Neural progenitor cell (in vitro differentiated cells): Measurements from ENCODE around the gene EPB41L4A. TPM values are rescaled to one million over a fixed set of nuclear protein-coding genes. Genes with fewer than 3 reads are reported as not detected.
A peak's percentile ranks its signal among the peaks of the same experiment; 100 is the strongest.
"Not testable (repeated sequence)": the region's sequence is repeated elsewhere in the genome, so short reads cannot be mapped to it uniquely, and the experiment has no call there.

Experiments used
- DNase-seq: peaks from one replicate; pipeline ENCODE4 v3.0.0-alpha.2; 2016; ENCODE audit warnings: low spot score
- H2AFZ ChIP-seq: fragments of 200-600 bp; sonication (generic); replicated peaks from 2 replicates; pipeline ENCODE4 v1.6.1; 2016; ENCODE audit warnings: antibody characterized with exemption
- H3F3A ChIP-seq: fragments of 200-600 bp; sonication (generic); 2 replicates; pipeline ENCODE4 v1.6.1; 2016; ENCODE audit warnings: antibody characterized with exemption, low read depth
- H3K27ac ChIP-seq: fragments of 200-600 bp; sonication (generic); 2 replicates; pipeline ENCODE4 v1.5.1; 2016; ENCODE audit warnings: mild to moderate bottlenecking
- H3K27me3 ChIP-seq: fragments of 200-600 bp; sonication (generic); 2 replicates; pipeline ENCODE4 v1.6.1; 2016; ENCODE audit warnings: mild to moderate bottlenecking, moderate library complexity
- H3K36me3 ChIP-seq: fragments of 200-600 bp; sonication (generic); 2 replicates; pipeline ENCODE4 v1.5.1; 2016
- H3K4me1 ChIP-seq: fragments of 200-600 bp; sonication (generic); 2 replicates; pipeline ENCODE4 v1.6.1; 2016; ENCODE audit warnings: mixed run types
- H3K4me2 ChIP-seq: fragments of 200-600 bp; sonication (generic); 2 replicates; pipeline ENCODE4 v1.6.1; 2016
- H3K4me3 ChIP-seq: fragments of 200-600 bp; sonication (generic); 2 replicates; pipeline ENCODE4 v1.5.1; 2016
- H3K79me2 ChIP-seq: fragments of 200-600 bp; sonication (generic); 2 replicates; pipeline ENCODE4 v1.6.1; 2016; ENCODE audit warnings: low read depth
- H3K9ac ChIP-seq: fragments of 200-600 bp; sonication (generic); 2 replicates; pipeline ENCODE4 v1.6.1; 2016
- H3K9me3 ChIP-seq: fragments of 200-600 bp; sonication (generic); 2 replicates; pipeline ENCODE4 v1.5.1; 2016; ENCODE audit warnings: low read depth
- H4K20me1 ChIP-seq: fragments of 200-600 bp; sonication (generic); 2 replicates; pipeline ENCODE4 v1.6.1; 2016; ENCODE audit warnings: low read depth
- H3K27ac Mint-ChIP-seq: 3 replicates; pipeline ENCODE4 v1.8.0; 2021; ENCODE audit warnings: mixed read lengths
- H3K27me3 Mint-ChIP-seq: 2 replicates; pipeline ENCODE4 v1.8.0; 2022; ENCODE audit warnings: low read depth, mild to moderate bottlenecking, inconsistent platforms, moderate library complexity, mixed read lengths; ENCODE audit not compliant: insufficient read depth
- H3K36me3 Mint-ChIP-seq: 3 replicates; pipeline ENCODE4 v1.8.0; 2021; ENCODE audit warnings: mixed read lengths
- H3K4me1 Mint-ChIP-seq: 3 replicates; pipeline ENCODE4 v1.8.0; 2021; ENCODE audit warnings: mixed read lengths
- H3K4me3 Mint-ChIP-seq: 3 replicates; pipeline ENCODE4 v1.8.0; 2021; ENCODE audit warnings: mild to moderate bottlenecking, moderate library complexity, mixed read lengths
- H3K9me3 Mint-ChIP-seq: 3 replicates; pipeline ENCODE4 v1.8.0; 2020; ENCODE audit warnings: mixed read lengths
- CTCF ChIP-seq: fragments of 200-600 bp; sonication (generic); IDR thresholded peaks from 2 replicates; pipeline ENCODE4 v1.5.1; 2017; ENCODE audit warnings: antibody characterized with exemption, mild to moderate bottlenecking
- EZH2 ChIP-seq: fragments of 200-600 bp; sonication (generic); IDR thresholded peaks from 2 replicates; pipeline ENCODE4 v1.6.1; 2017; ENCODE audit warnings: antibody characterized with exemption, mild to moderate bottlenecking, moderate library complexity
- EZH2phosphoT487 ChIP-seq: fragments of 200-600 bp; sonication (generic); IDR thresholded peaks from 2 replicates; pipeline ENCODE4 v1.6.1; 2017; ENCODE audit warnings: antibody characterized with exemption
- total RNA-seq: library from RNA; depleted of rRNA; stranded (reverse); fragments of >200 nt; gene quantifications from 2 replicates; pipeline ENCODE4 v1.2.3, GENCODE V29; 2015; ENCODE audit warnings: low replicate concordance

The EPB41L4A gene, protein sequence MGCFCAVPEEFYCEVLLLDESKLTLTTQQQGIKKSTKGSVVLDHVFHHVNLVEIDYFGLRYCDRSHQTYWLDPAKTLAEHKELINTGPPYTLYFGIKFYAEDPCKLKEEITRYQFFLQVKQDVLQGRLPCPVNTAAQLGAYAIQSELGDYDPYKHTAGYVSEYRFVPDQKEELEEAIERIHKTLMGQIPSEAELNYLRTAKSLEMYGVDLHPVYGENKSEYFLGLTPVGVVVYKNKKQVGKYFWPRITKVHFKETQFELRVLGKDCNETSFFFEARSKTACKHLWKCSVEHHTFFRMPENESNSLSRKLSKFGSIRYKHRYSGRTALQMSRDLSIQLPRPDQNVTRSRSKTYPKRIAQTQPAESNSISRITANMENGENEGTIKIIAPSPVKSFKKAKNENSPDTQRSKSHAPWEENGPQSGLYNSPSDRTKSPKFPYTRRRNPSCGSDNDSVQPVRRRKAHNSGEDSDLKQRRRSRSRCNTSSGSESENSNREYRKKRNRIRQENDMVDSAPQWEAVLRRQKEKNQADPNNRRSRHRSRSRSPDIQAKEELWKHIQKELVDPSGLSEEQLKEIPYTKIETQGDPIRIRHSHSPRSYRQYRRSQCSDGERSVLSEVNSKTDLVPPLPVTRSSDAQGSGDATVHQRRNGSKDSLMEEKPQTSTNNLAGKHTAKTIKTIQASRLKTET
- total RNA-seq, result 2.7 and 3.6 TPM in 2 replicates

GRCh38 chr5:112419164-112419985, at the start of gene EPB41L4A:
Gene EPB41L4A, minus strand, starts transcription at chr5:112419277. Its CDS starts 238 bp downstream, at chr5:112419039.
- peak; percentile 9 for TF ChIP-seq EZH2
- no peak for TF ChIP-seq EZH2phosphoT487
- no peak for TF ChIP-seq CTCF
- Histone ChIP-seq H3F3A (peaks cover 18% of the 10 kb centered on the region), H3K27ac (no peak within 1 kb of the TSS), H3K36me3 (no peaks in the 10 kb centered on the region), H3K4me3 (peak within 1 kb of the TSS; percentile 88), H3K27me3 (peaks cover 72% of the 10 kb centered on the region), H3K4me1 (peaks cover 10% of the 10 kb centered on the region), H3K9ac (no peak within 1 kb of the TSS), H3K9me3 (no peaks in the 10 kb centered on the region), H2AFZ (peak within 1 kb of the TSS; percentile 95), H3K4me2 (peak within 1 kb of the TSS; percentile 87), H3K79me2 (no peaks in the 10 kb centered on the region), H4K20me1 (peaks cover 10% of the 10 kb centered on the region)
- Mint-ChIP-seq H3K27me3 (peaks cover 11% of the 10 kb centered on the region), H3K4me1 (peaks cover 29% of the 10 kb centered on the region), H3K27ac (no peak within 1 kb of the TSS), H3K36me3 (peaks cover 1% of the 10 kb centered on the region), H3K4me3 (peak within 1 kb of the TSS; percentile 90), H3K9me3 (no peaks in the 10 kb centered on the region)
- peak; percentile 80 for DNase-seq

DNA sequence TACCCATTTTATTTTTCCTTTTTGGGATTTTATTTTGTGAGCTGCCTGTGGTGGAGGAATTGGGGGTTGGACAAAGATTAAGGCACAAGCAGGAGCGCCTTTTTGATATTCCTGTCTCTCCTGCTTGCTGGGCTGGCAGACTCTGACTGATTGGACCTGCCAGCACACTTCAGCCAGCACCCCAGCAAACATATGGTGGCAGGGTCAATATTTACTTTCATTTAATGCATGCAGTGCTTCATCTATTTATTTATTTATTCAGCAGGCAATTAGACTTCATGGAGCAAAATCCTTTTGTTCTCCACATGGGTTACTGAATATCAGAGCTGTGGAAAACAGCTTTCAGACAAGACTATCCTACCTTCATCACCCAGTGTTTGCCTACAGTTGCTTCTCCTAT, 48.4 kb upstream of the EPB41L4A start:
- Histone ChIP-seq H3K36me3 (no peaks in the 10 kb centered on the region), H3K9ac (no peak overlapping the region), H3K4me2 (no peak overlapping the region), H2AFZ (no peak overlapping the region), H3F3A (no peaks in the 10 kb centered on the region), H3K27ac (no peak overlapping the region), H3K9me3 (no peaks in the 10 kb centered on the region), H4K20me1 (no peaks in the 10 kb centered on the region), H3K27me3 (no peaks in the 10 kb centered on the region), H3K4me3 (no peak overlapping the region), H3K4me1 (no peaks in the 10 kb centered on the region), H3K79me2 (no peaks in the 10 kb centered on the region)
- Mint-ChIP-seq H3K4me3 (no peak overlapping the region), H3K4me1 (no peaks in the 10 kb centered on the region), H3K9me3 (no peaks in the 10 kb centered on the region), H3K27ac (no peak overlapping the region), H3K36me3 (no peaks in the 10 kb centered on the region), H3K27me3 (no peaks in the 10 kb centered on the region)
- DNase-seq, result no peak
- TF ChIP-seq CTCF (no peak), EZH2phosphoT487 (no peak), EZH2 (no peak)

DNA sequence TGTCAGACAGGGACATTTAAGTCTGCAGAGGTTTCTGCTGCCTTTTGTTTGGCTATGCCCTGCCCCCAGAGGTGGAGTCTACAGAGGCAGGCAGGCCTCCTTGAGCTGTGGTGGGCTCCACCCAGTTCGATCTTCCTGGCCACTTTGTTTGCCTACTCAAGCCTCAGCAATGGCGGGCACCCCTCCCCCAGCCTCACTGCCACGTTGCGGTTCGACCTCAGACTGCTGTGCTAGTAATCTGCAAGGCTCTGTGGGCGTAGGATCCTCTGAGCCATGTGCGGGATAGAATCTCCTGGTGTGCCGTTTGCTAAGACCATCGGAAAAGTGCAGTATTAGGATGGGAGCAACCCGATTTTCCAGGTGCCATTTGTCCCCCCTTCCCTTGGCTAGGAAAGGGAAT, 47.2 kb upstream of the EPB41L4A start:
- not testable (repeated sequence) for DNase-seq, H3K27ac ChIP-seq, H2AFZ ChIP-seq, H3K9ac ChIP-seq, H3K36me3 ChIP-seq, H3K4me1 Mint-ChIP-seq, H3K4me3 ChIP-seq, H3K79me2 ChIP-seq, H3K27me3 Mint-ChIP-seq, H3K36me3 Mint-ChIP-seq, H3K9me3 ChIP-seq, H3K9me3 Mint-ChIP-seq, H4K20me1 ChIP-seq, H3K27ac Mint-ChIP-seq, H3K27me3 ChIP-seq, H3F3A ChIP-seq, H3K4me1 ChIP-seq, H3K4me3 Mint-ChIP-seq, H3K4me2 ChIP-seq

GRCh38 chr5:112447187-112447760, 28.2 kb upstream of the EPB41L4A start:
- not testable (repeated sequence) for H3K9ac ChIP-seq, H3K9me3 ChIP-seq, H3K4me2 ChIP-seq, H2AFZ ChIP-seq, H3K27me3 Mint-ChIP-seq, H3K27ac ChIP-seq, DNase-seq, H3K27me3 ChIP-seq, H3F3A ChIP-seq, H3K36me3 ChIP-seq, H3K9me3 Mint-ChIP-seq, H3K4me1 Mint-ChIP-seq, H3K4me1 ChIP-seq, H3K79me2 ChIP-seq, H3K27ac Mint-ChIP-seq, H4K20me1 ChIP-seq, H3K4me3 Mint-ChIP-seq, H3K4me3 ChIP-seq, H3K36me3 Mint-ChIP-seq
